HG02678 (cell line): ENCODE results near the gene MTR.

Experiments
- ATAC-seq: cut with Tn5 transposase; IDR thresholded peaks from one replicate; pipeline ENCODE4 v1.9.1; 2021; ENCODE audit warnings: mild to moderate bottlenecking, moderate library complexity; ENCODE audit not compliant: unreplicated experiment

Gene MTR

DNA sequence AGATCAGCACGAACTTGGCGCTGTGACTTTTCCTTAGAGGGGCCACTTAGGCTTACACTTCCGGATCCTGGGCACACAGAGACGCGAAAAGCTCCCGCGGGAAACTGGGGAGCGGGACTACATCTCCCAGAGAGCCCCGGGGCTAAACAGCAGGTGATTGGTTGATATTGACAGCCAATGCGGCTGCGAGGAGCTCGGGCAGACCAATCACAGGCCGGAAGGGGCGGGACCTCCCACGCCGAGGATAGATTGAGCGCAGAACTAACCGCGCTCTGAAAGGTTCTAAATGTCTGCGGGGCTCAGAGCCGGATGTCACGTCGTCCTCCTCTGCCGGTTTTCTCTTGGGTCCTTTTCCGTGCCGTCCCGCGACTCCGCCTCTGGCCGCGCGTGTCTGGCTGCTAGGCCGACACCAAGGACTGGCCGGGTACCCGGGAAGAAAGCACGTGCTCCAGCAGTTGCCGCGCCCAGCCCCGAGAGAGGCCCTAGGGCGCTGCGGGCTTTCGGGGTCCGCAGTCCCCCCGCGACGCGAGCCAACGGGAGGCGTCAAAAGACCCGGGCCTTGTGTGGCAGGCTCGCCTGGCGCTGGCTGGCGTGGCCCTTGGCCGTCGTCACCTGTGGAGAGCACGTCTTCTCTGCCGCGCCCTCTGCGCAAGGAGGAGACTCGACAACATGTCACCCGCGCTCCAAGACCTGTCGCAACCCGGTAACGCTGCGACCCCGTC, at the start of gene MTR:
Gene MTR, plus strand, starts transcription at position 258 of the 722 bp plus-strand sequence. Its CDS starts 412 bp downstream, at position 670.
- ATAC-seq = peak; percentile 98

GRCh38 chr1:236746785-236747184, 48.3 kb upstream of the MTR start:
- ATAC-seq = no peak

DNA sequence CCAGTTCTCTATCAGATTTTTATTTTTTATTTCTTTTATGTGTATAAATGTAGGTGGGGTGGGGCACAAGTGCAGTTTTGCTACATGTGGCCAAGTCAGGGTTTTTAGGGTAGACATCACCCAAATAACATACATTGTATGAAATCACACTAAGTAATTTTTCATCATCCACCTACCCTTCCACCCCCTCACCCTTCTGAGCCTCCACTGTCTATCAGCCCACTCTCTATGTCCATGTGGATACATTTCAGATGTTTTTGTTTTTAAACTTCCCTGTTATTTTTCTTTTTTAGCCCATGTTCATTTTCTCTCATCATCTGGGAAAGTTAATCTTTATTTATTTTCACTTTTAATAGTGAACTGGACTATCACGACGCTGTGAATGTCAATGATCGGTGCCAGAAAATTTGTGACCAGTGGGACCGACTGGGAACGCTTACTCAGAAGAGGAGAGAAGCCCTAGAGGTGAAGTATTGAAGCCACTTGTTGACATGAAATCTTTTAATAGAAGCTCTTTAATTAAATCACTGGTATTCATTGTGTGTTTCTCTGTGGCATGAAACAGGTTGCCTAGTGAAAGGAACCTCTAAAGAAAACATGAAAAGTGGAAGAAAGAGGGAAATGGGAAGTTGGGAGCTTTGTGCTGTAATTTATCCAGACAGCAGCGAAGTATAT, 47.6 kb upstream of the MTR start:
- ATAC-seq = no peak

GRCh38 chr1:236748268-236748870, 46.7 kb upstream of the MTR start:
- no peak for ATAC-seq

- no peak for ATAC-seq
Observed at GRCh38 chr1:236750928-236751327, 44.2 kb upstream of the MTR start.

- ATAC-seq = no peak
Observed at GRCh38 chr1:236751385-236751784, 43.7 kb upstream of the MTR start.

GRCh38 chr1:236751935-236752334, 43.2 kb upstream of the MTR start:
- ATAC-seq = no peak

GRCh38 chr1:236753516-236753915, 41.6 kb upstream of the MTR start:
- ATAC-seq = no peak

GRCh38 chr1:236753964-236754363, 41.1 kb upstream of the MTR start:
- no peak for ATAC-seq

GRCh38 chr1:236754525-236755210, 40.4 kb upstream of the MTR start:
- ATAC-seq = no peak

DNA sequence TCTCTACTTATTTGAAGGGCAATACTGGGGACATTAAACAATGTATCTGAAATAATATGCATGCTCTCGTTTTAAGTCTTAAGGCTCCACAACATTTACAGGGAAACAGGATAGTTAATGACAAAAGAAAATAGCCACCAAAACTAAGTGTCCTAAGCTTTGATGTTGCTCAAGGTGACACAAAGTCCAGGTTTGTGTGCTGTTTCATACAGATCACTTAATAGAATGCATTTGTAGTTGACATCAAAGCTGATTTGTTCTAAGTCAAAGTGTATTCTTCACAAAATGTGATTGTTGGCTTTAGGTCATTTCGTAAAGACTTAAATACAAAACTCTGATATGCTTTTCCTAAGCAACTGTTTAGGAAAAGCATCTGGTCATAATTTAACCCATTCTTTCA, 37.5 kb upstream of the MTR start:
- no peak for ATAC-seq

DNA sequence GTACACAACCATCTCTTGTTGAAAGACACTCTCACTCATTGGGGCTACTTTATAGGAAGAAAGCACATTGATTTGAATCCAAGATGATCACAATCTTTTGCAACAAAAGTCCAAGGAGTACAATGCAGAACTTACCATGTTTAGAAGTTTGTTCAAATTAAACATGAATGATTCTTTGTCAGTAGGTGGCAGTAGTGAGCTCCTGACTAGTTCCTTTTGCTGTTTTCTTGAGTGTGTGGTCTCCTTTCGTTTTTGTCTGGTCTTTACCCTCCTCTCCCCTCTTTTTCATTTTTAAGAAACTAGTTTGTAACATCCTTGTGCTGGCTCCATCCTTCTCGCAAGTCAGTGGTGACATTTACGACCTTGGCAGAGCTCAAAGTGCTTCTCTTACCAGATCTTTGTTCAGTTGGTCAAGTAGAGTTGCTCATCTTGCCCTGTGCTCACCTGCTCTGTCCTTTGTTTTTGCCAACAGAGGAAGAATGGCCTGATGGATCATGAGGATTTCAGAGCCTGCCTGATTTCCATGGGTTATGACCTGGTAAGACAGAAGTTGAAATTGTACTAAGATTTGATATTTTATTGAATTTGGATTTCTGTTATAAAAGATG, 35.7 kb upstream of the MTR start:
- peak; percentile 48 for ATAC-seq

- no peak for ATAC-seq
Observed at GRCh38 chr1:236760480-236760879, 34.6 kb upstream of the MTR start.

GRCh38 chr1:236760986-236761385, 34.1 kb upstream of the MTR start:
- no peak for ATAC-seq

- ATAC-seq = no peak
Observed at GRCh38 chr1:236761397-236762132, 33.5 kb upstream of the MTR start.

GRCh38 chr1:236762410-236762809, 32.7 kb upstream of the MTR start:
- ATAC-seq = no peak

GRCh38 chr1:236765831-236766230, 29.3 kb upstream of the MTR start:
- no peak for ATAC-seq

GRCh38 chr1:236766506-236766905, 28.6 kb upstream of the MTR start:
- no peak for ATAC-seq

DNA sequence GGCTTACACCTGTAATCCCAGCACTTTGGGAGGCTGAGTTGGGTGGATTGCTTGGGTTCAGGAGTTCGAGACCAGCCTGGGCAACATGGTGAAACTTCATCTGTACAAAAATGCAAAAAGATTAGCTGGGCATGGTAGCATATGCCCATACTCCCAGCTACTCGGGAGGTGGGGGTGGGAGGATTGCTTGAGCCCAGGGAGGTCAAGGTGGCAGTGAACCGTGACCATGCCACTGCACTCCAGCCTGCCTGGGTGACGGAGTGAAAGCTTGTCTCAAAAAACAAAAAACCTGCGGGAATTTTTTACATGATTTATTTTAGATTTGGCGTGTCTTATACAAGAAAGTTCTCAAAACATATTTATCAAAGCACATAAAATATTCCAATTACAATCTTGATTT, 27.8 kb upstream of the MTR start:
- ATAC-seq = no peak

GRCh38 chr1:236768601-236769000, 26.5 kb upstream of the MTR start:
- no peak for ATAC-seq
